Fibroblast of mammary gland (primary cell): ENCODE measurements around the gene SCYGR1.

Source experiments
- DNase-seq: peaks from one replicate; pipeline ENCODE4 v3.0.0-alpha.2; 2010; ENCODE audit warnings: low read depth
- H3K4me3 ChIP-seq: 2 replicates; pipeline ENCODE4 v1.5.1; 2011; ENCODE audit warnings: low read depth, mild to moderate bottlenecking, low read length, moderate library complexity; ENCODE audit not compliant: control insufficient read depth
- CTCF ChIP-seq: conservative IDR thresholded peaks from 2 replicates; pipeline ENCODE4 v1.5.1; 2011; ENCODE audit warnings: low read depth, low read length, inconsistent platforms; ENCODE audit not compliant: control insufficient read depth, insufficient read depth

The SCYGR1 gene

GRCh38 chr2:227394401-227394800 is 6.7 kb upstream of the SCYGR1 start:
- DNase-seq = no peak
- no peak overlapping the region for H3K4me3 ChIP-seq
- no peak for TF ChIP-seq CTCF

GRCh38 chr2:227390468-227391256 is 2.9 kb upstream of the SCYGR1 start:
- no peak overlapping the region for H3K4me3 ChIP-seq
- DNase-seq = no peak
- TF ChIP-seq CTCF = no peak

- DNase-seq = peak; percentile 66
- no peak overlapping the region for H3K4me3 ChIP-seq
- no peak for TF ChIP-seq CTCF
Observed at GRCh38 chr2:227389661-227390060, 1.9 kb upstream of the SCYGR1 start.

- H3K4me3 ChIP-seq = no peak overlapping the region
- DNase-seq = no peak
- no peak for TF ChIP-seq CTCF
Observed at GRCh38 chr2:227389231-227389630, 1.5 kb upstream of the SCYGR1 start.

- DNase-seq = peak; percentile 98
- H3K4me3 ChIP-seq = no peak overlapping the region
- TF ChIP-seq CTCF = no peak
Observed at GRCh38 chr2:227388537-227389011, 825 bp upstream of the SCYGR1 start.

- no peak for DNase-seq
- no peak overlapping the region for H3K4me3 ChIP-seq
- no peak for TF ChIP-seq CTCF
Observed at GRCh38 chr2:227386630-227387029, 1.1 kb downstream of the SCYGR1 start.
